DLD1 (cell line): ENCODE results near the gene ABCC9.

ENCODE experiments used
- in situ Hi-C: cut with HindIII; loops from 2 replicates; pipeline ENCODE4 v1.10.0; 2017; ENCODE audit warnings: low sequenced_read_pairs

ABCC9 gene

GRCh38 chr12:21881965-21882364 lies 59.3 kb downstream of the ABCC9 start:
- in situ Hi-C loops, result no loop called here

GRCh38 chr12:21879312-21879711 lies 61.9 kb downstream of the ABCC9 start:
- in situ Hi-C loops, result no loop called here

- in situ Hi-C loops, result no loop called here
These were observed 63.8 kb downstream of the ABCC9 start for GRCh38 chr12:21877293-21877982.

- in situ Hi-C loops, result no loop called here
These were observed 75.4 kb downstream of the ABCC9 start for GRCh38 chr12:21865846-21866245.

GRCh38 chr12:21860534-21860933 lies 80.7 kb downstream of the ABCC9 start:
- in situ Hi-C loops, result no loop called here

GRCh38 chr12:21860128-21860527 lies 81.1 kb downstream of the ABCC9 start:
- in situ Hi-C loops, result no loop called here

- in situ Hi-C loops, result no loop called here
These were observed 89.0 kb downstream of the ABCC9 start for GRCh38 chr12:21852251-21852650.

- in situ Hi-C loops, result no loop called here
These were observed 90.1 kb downstream of the ABCC9 start for GRCh38 chr12:21851151-21851550.

- in situ Hi-C loops, result no loop called here
These were observed 90.8 kb downstream of the ABCC9 start for GRCh38 chr12:21850419-21850818.

GRCh38 chr12:21849878-21850277 lies 91.3 kb downstream of the ABCC9 start:
- in situ Hi-C loops, result no loop called here

GRCh38 chr12:21848192-21848591 lies 93.0 kb downstream of the ABCC9 start:
- in situ Hi-C loops, result no loop called here

- in situ Hi-C loops, result no loop called here
These were observed 97.4 kb downstream of the ABCC9 start for GRCh38 chr12:21843795-21844194.

GRCh38 chr12:21839776-21840175 lies 101.5 kb downstream of the ABCC9 start:
- in situ Hi-C loops, result no loop called here

GRCh38 chr12:21837847-21838246 lies 103.4 kb downstream of the ABCC9 start:
- in situ Hi-C loops, result no loop called here

- in situ Hi-C loops, result no loop called here
These were observed 109.4 kb downstream of the ABCC9 start for GRCh38 chr12:21831791-21832344.

GRCh38 chr12:21828779-21829178 lies 112.4 kb downstream of the ABCC9 start:
- in situ Hi-C loops, result no loop called here

- in situ Hi-C loops, result no loop called here
These were observed 113.0 kb downstream of the ABCC9 start for GRCh38 chr12:21828136-21828775.

- in situ Hi-C loops, result no loop called here
These were observed 114.1 kb downstream of the ABCC9 start for GRCh38 chr12:21827083-21827482.

- in situ Hi-C loops, result no loop called here
These were observed 114.7 kb downstream of the ABCC9 start for GRCh38 chr12:21826618-21826910.

- in situ Hi-C loops, result no loop called here
These were observed 115.2 kb downstream of the ABCC9 start for GRCh38 chr12:21825886-21826617.

GRCh38 chr12:21823581-21823980 lies 117.6 kb downstream of the ABCC9 start:
- in situ Hi-C loops, result no loop called here

GRCh38 chr12:21819678-21820077 lies 121.5 kb downstream of the ABCC9 start:
- in situ Hi-C loops, result no loop called here
